Nucleus accumbens (tissue), 56 donors: Measurements from ENCODE around the gene METTL13.

ENCODE experiments used
- DNase-seq, 56 donors: peaks; one replicate each; lab custom pipeline; 2025; lab: John Stamatoyannopoulos, UW

METTL13 gene

DNA sequence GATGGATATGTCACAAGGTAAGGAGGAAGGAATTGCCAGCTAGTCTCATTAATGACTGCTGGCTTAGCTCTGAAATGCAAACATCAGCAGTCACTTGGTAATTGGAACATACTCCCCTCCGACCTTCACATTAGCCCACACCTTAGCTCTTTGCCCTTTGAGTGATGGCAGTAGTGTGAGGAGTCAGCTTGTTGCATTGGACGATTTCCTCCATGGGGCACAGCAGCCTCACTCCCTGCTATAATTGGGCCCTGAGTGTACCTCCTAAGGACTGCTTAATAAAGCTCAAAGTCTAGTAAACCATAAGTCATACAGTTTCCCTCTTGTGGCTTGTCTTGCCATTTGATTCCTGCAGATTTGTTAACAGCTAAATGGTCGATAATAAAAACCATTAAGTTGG is 19.4 kb downstream of the METTL13 start:
- no peak for DNase-seq

DNA sequence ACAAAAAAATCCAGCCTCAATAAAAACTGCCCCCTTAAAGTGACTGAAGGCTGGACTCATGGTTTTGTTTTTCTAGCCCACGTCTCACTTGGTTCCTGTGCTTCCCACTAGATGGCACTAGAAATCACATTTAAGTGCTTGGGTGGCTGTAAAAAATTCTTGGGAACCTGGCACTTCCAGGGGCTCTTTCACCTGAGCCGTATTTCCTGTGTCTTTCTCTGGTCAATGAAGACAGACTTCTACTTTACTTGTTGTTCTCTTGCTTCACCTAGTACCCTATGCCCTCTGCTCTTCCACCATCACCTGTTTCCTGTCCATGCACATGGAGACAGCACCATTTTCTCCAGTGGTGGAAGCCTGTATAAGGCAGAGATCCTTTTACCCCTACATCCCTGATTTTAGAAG is 20.0 kb downstream of the METTL13 start:
- DNase-seq = peak in 17 of 56 donors; percentile 2 to 44 (median 16)

DNA sequence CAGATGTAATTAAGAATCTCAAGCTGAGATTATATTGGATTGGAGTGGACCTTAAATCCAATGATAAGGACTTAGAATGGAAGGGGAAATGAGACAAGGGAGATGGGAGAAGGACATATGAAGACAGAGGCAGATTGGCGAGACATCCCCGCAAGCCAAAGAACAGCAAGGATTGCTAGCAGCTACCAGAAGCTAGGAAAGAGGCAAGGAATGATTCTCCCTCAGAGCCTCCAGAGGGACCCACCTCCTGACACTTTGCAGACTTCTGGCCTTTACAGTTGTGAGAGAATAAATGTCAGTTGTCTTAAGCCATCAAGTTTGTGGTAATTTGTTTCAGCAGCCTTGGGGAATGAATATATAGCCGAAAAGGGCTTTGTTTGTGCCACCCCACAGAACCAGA is 20.7 kb downstream of the METTL13 start:
- peak in 8 of 56 donors; percentile 4 to 27 (median 8) for DNase-seq

DNA sequence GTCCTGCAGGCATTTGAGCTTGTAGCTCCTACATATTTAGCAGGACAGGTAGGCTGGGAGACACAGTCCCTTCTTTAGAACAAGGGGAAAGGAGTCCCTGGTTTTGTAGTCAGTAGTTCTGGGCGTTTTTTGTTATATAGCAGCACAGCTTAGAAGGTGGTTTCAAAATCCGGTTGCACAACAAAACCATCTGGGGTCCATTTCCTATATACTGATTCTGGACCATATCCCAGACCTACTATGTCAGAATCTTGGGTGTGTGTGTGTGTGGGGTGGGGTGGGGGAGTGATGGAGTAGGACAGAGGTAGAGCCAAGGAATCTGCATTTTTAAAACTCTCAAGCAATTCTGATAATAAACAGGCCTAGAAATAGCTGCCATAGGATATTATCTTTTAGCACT is 21.6 kb downstream of the METTL13 start:
- DNase-seq = no peak

DNA sequence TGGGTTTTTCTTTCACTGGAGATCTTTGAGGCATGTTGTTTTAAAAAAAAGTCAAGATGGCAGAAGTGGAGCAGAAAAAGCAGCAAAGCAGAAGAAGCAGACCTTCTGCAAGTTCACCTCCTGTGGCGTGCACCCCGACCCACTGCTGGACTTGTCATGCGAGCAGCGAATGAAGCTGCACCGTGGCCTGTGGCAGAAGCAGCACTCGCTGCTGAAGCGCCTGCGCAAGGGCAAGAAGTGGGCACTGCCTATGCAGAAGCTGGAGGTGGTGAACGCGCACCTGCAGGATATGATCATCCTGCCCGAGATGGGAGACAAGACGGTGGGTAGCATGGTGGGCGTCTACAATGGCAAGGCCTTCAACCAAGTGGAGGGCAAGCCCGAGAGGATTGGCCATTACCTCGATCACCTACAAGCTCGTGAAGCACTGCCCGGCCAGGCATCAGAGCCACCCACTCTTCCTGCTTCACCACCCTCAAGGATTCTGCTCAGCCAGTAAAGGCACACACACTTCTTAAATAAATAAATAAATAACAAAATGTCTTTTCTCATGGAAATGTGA is 22.1 kb downstream of the METTL13 start:
- no peak for DNase-seq

DNA sequence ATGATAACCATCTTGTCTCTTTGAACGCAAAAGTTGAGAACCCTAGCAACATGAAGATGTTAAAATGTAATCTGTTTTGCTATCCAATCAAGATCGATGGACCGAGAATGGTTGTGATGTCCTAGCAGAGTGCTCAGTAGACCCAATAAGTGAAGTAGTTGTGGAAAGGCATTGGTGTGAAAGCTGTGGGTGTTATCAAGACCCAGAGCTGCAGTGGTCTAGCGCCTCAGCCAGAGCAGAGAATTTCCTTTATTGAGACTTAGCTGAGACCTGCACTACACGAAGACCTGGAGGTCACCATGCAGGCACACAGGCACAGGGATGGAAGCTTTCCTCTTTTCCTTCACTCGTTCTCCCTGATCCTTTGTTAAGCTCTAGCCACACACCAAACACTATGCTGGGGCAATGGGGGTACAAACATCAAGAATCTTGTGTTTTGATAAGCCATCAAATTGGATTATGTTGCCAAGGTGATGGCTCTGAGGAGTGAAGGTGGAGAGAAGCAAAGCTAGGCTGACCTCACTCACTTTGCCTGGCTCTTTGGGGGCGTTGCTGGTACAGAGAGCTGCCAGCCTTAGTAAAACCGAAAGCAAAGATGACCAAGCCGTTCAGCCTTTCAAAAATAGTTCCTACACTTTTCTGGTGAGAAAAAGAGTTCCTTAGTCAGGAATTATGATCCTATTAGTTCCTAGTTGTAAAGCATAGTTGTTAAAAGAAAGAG is 24.1 kb downstream of the METTL13 start:
- DNase-seq = peak in 1 of 56 donors; percentile 7

DNA sequence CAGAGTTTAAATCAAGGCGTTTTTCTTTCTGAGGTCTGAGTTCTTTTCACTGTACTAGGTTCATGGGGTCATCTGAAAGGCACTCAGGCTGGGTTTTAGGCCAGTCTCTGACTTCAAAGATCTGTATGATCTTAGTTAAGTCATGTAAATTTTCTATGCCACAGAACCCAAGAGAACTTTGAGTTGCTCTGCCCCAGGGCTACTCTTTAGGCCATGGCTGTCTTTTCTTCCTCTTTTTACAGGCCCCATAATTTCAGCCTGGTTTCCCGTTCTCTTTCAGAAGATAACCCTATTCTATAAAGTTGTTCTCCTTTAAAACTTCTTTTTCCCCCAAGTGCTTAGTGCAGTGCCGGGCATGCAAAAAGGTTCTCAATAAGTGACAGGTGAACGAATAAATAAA is 26.1 kb downstream of the METTL13 start:
- DNase-seq = no peak

DNA sequence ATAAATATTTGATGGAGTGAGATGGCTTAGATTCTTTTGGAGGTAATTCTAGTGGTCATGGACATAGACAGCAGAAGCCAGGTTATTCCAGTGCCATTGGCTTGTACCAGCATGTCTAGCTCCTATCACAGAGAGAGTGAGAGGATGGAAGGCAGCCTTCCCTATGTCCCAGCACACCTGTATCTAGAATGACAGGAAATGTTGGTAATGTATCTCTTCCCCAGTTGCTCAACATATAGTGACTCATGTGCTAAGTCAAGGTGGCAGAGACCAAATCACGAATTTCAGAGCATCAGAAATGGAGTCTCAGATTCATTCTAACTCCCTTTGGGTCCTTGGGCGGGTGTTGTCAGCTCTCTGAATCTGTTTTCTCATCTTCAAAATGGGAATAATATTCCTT is 28.4 kb downstream of the METTL13 start:
- no peak for DNase-seq

DNA sequence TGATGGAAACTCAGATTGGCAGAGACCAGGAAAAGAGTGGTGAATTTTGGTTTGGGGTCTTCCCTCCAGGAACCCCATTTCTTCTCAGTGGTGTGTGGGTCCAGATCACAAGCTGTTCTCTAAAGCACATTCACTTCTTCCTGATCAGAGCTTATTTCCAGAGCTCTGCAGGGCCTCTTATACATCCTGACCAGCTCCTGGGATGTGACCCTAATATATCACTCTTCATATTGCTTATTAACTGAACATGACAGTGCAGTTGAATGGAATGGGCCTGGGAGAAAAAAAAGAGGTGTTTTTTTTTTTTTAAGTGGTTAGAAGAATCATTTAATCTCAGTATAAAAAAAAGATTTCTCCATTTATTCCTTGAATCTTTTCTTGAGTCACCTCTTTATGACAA is 30.2 kb downstream of the METTL13 start:
- no peak for DNase-seq

DNA sequence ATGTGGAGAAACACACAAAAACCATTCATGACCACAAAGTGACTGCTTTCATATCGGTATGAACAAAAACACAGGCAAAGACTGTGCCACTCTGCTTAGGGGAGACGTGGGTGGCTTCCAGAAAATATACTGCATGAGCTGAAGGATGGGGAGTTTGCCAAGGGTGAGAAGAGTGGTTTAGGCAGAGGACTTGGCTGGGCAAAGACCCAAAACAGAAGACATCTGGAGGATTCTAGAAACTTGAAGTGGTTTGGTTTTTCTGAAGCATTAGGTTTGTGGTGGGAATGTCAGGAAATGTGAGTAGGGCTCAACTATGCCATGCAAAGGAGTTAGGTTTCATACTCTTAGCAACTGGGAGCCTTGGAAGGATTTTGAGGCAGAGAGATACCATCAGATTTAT is 33.2 kb downstream of the METTL13 start:
- DNase-seq = peak in 1 of 56 donors; percentile 13

DNA sequence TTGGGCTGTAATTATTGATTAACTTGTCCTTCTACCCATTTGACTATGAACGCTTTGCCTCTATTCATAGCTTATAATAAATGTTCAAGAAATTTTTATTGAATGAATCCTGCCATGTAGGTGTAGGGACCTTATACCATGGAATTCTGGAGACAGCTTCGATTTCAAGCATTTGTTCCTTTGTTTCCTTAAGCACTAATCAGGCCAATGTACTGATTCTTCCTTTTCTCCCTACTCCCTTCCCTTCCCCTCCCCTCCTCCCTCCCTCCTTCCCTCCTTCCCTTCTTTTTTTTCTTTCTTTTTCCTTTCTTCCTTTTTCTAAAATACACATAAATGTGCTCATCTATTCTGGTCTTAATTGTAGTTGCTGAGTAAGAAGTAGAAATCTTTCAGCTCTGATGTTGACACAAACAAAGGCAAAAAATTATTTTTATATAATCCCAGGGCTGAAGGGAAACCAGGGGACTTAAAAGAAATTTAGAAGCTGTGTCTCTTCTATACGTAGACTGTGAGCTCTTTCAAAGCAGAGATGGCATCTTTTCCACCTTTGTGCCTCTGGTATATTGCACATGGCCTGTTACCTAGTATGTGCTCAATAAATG is 34.9 kb downstream of the METTL13 start:
- no peak for DNase-seq

DNA sequence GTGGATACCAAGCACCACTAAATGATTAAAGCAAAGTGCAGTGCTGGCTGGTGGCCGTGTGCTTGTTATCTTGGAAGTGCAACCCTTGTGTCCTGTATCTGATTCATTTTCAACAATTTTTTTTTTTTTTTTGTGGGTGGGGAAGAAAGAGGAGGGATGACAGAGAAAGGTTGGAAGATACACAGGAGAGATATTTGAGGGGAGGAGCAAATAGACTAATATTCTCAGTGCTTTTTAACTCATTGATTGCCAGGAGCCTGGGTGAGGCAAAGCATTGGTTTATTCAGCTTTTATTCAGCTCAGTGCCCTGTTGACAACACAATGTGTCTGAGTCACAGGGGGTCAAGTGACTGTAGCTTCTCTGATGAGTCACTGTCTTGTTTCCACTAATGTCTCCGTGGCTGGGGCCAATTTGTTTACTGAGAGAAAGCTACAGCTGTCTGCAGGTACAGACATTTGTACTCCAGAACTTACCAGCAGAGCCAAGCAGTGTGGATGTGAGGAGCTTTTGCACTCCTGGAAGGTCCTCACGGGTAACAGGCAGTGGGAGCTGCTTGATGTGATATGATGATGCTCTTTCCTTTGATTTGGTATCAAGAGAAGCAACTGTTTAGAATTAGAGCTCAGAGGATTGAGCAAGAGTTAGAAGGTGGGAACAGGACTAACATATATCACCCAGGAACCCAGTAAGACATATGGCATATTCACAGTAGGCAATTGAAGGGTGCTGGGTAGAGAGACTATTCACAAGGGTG is 36.2 kb downstream of the METTL13 start:
- DNase-seq = peak in 17 of 56 donors; percentile 1 to 87 (median 22)

DNA sequence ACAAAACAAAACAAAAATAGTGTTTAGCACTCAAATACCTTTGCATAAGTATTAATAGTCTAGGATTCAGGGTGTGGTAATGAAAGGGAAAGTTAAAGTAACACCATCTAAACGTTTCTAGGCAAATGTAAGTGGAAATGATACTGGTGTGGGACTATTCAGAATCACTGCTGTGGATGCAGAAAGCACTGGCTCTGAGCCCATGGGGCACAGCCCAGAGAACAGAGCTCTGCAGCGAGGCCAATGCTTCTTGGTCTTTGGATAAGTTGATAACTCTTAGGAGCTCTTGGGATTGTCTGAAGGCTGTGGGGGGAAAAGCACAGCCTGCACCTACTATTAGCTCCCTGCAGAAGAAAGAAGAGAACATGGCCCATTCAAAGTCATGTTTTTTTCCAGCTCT is 38.5 kb downstream of the METTL13 start:
- DNase-seq = peak in 24 of 56 donors; percentile 3 to 57 (median 24)

DNA sequence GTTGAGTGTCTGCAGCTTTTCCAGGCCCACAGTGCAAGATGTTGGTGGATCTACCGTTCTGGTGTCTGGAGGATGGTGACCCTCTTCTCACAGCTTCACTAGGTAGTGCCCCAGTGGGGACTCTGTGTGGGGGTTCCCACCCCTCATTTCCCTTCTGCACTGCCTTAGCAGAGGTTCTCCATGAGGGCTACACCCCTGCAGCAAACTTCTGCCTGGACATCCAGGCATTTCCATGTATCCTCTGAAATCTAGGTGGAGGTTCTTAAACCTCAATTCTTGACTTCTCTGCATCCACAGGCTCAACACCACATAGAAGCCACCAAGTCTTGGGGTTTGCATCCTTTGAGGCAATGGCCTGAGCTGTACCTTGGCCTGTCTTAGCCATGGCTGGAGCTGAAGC is 45.5 kb downstream of the METTL13 start:
- DNase-seq = no peak

DNA sequence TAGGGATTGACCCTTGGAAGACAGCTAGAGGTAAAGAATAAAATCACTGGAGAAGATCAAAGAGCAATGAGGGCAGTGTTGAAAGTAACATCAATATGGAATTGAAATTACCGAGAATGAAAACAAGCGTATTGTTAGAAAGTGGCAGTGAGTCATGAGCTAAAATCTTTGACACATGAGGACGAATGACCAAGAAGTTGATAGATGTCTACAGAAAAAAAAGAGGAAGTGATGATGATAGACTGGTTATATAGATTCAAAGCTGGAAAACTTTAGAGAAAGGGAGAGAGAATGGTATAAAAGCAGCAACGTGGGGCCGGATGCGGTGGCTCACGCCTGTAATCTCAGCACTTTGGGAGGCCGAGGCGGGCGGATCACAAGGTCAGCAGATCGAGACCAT is 47.3 kb downstream of the METTL13 start:
- no peak for DNase-seq

DNA sequence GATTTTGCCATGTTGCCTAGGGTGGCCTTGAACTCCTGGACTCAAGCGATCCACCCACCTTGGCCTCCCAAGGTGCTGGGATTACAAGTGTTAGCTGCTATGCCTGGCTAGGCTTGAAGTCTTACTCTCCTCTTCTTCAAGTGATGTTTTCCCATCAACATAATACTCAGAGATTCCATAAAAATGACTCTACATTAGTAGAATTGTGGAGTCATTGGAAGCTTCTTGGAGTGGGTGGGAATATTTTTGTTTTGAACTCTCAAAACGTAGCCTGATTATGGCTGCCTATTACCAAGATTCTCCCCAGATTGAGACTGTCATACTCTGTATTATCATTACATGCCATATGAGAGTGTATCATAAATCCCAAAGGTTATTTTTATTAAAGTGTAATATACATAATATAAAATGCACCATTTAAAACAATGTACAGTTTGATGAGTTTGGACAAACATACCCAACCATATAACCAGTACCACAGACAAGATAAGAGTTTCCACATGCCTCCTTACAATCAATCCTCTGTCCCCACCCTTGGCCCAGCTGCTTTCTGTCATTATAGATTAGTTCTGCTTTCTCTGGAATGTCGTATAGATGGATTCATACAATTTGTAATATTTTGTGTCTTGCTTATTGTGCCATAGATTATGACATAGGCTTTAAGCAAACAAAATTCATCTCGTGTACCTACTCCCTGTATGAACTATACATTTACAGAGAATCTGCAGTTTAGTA is 51.8 kb downstream of the METTL13 start:
- DNase-seq = no peak

DNA sequence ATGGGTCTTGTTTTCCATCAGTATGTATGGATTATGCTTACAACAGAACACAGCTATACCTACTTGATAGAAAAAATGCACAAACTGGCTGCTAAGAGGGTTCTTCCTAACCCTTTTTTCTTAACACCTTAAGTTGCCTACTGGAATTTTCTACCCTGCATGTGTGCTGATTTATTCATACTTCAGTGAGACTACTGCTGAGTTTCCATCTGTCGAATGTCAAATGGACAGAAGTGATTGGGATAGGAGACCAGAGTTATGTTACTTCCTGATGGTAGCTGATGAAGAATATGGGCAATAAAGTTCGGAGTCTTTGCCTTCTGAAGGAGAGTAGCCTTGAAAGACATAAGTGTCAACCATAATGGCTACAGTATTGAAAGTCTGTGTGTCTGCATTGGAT is 53.4 kb downstream of the METTL13 start:
- no peak for DNase-seq

DNA sequence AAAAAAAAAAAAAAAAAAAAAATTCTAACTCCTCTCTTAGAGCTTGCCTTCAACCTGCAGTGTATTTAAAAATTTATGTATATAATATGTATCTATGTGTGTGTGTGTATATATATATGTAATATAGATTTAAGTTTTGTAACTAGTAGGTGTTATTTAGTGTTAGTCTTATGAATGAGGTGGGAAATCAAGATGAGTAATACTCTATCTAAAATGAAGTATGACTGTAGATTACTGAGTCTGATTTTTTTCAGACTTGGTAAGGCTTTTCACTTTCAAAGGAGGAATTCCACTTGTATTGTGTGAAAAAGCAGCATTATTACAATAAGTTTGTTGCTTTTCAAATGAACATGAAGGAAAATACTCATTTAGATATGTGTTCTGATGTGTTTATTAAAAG is 54.4 kb downstream of the METTL13 start:
- DNase-seq = no peak

DNA sequence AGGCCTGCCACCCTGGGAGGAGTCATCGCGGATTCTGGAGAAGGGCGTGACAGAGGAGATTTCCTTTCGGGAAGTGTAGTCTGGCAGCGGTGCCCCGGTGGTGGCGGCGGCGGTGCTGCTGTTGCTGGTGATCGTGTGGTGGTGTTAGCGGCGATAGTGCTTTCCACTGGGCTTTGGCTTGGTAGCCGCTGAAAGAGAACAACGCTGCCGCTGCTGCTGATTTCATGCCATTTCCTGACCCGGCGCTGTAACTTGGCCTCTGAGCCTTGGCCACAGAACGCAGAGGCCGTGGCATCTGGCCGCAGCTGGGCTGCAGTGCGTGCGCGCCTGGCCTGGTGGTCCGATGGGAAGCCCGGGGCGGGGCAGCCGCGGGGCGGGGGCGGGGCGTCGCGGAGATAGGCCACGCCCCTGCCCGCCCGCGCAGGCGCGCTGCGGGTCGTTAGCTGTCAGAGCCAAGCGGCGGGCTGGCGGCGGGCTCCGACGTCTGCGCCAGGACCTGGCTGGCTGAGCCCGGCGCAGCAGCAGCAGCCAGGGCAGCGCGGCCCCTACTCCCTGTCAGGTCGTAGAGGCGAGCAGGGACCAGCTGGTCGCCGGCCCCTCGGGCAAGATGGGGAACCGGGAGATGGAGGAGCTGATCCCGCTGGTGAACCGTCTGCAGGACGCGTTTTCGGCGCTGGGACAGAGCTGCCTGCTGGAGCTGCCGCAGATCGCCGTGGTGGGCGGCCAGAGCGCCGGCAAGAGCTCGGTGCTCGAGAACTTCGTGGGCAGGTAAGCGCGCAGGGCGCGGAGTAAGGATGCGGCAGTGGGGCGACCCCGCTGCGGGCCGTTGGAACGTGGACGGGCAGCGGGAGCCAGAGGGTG is 59.8 kb downstream of the METTL13 start, which contains the start of gene DNM3:
DNM3 (plus strand) TSS at position 449 of the 861 bp plus-strand sequence; CDS start at position 608, 159 bp downstream.
- peak in 55 of 56 donors; percentile 30 to 97 (median 87) for DNase-seq
